Activated naive CD4-positive, alpha-beta T cell treated with anti-CD3 and anti-CD28 coated beads, Interleukin-2, amount 50 U/mL, for 24 hours (primary cell): ENCODE measurements around the gene NOX5.
"Not testable (repeated sequence)": the region's sequence is repeated elsewhere in the genome, so short reads cannot be mapped to it uniquely, and the experiment has no call there.

ENCODE experiments used
- H3K27ac Mint-ChIP-seq: one replicate; pipeline ENCODE4 v1.8.0; 2021; ENCODE audit warnings: mild to moderate bottlenecking, mixed read lengths
- H3K27me3 Mint-ChIP-seq: one replicate; pipeline ENCODE4 v1.8.0; 2021; ENCODE audit warnings: mixed read lengths
- H3K36me3 Mint-ChIP-seq: one replicate; pipeline ENCODE4 v1.8.0; 2021; ENCODE audit warnings: mixed read lengths
- H3K4me1 Mint-ChIP-seq: one replicate; pipeline ENCODE4 v1.8.0; 2021; ENCODE audit warnings: mixed read lengths
- H3K4me3 Mint-ChIP-seq: one replicate; pipeline ENCODE4 v1.8.0; 2021; ENCODE audit warnings: mild to moderate bottlenecking, mixed read lengths
- H3K9me3 Mint-ChIP-seq: one replicate; pipeline ENCODE4 v1.8.0; 2021; ENCODE audit warnings: mixed read lengths

NOX5 gene

GRCh38 chr15:69049976-69050375, 35.5 kb downstream of the NOX5 start:
- Mint-ChIP-seq H3K9me3 (no peaks in the 10 kb centered on the region), H3K27me3 (peaks cover 6% of the 10 kb centered on the region), H3K4me1 (no peaks in the 10 kb centered on the region), H3K27ac (no peak overlapping the region), H3K36me3 (no peaks in the 10 kb centered on the region), H3K4me3 (no peak overlapping the region)

GRCh38 chr15:69055251-69055650, 40.8 kb downstream of the NOX5 start:
- H3K4me1 Mint-ChIP-seq: peaks cover 14% of the 10 kb centered on the region
- H3K27ac Mint-ChIP-seq: no peak overlapping the region
- no peaks in the 10 kb centered on the region for H3K9me3 Mint-ChIP-seq

GRCh38 chr15:69056365-69056764, 41.9 kb downstream of the NOX5 start:
- no peaks in the 10 kb centered on the region for H3K9me3 Mint-ChIP-seq

More at GRCh38 chr15:69055251-69055650, 40.8 kb downstream of the NOX5 start:
- Mint-ChIP-seq H3K4me3 (no peak overlapping the region), H3K27me3 (peaks cover 6% of the 10 kb centered on the region), H3K36me3 (no peaks in the 10 kb centered on the region)

GRCh38 chr15:69058830-69059556, 44.5 kb downstream of the NOX5 start:
- Mint-ChIP-seq H3K27me3 (peaks cover 5% of the 10 kb centered on the region), H3K4me3 (peak overlapping the region; percentile 13), H3K27ac (no peak overlapping the region), H3K4me1 (peaks cover 28% of the 10 kb centered on the region), H3K9me3 (no peaks in the 10 kb centered on the region), H3K36me3 (no peaks in the 10 kb centered on the region)

More at GRCh38 chr15:69056365-69056764, 41.9 kb downstream of the NOX5 start:
- H3K4me1 Mint-ChIP-seq: peaks cover 26% of the 10 kb centered on the region
- H3K27me3 Mint-ChIP-seq: peaks cover 6% of the 10 kb centered on the region
- no peak overlapping the region for H3K27ac Mint-ChIP-seq
- no peaks in the 10 kb centered on the region for H3K36me3 Mint-ChIP-seq
- no peak overlapping the region for H3K4me3 Mint-ChIP-seq

GRCh38 chr15:69059557-69059943, 45.1 kb downstream of the NOX5 start:
- Mint-ChIP-seq H3K27me3 (peaks cover 2% of the 10 kb centered on the region), H3K4me3 (no peak overlapping the region), H3K4me1 (peaks cover 28% of the 10 kb centered on the region), H3K9me3 (no peaks in the 10 kb centered on the region), H3K36me3 (no peaks in the 10 kb centered on the region), H3K27ac (no peak overlapping the region)

GRCh38 chr15:69060041-69060481, 45.6 kb downstream of the NOX5 start:
- Mint-ChIP-seq H3K9me3 (no peaks in the 10 kb centered on the region), H3K4me3 (no peak overlapping the region), H3K4me1 (peaks cover 28% of the 10 kb centered on the region), H3K27ac (peak overlapping the region; percentile 73), H3K36me3 (no peaks in the 10 kb centered on the region), H3K27me3 (no peaks in the 10 kb centered on the region)

GRCh38 chr15:69060744-69061143, 46.2 kb downstream of the NOX5 start:
- Mint-ChIP-seq H3K4me3 (no peak overlapping the region), H3K36me3 (no peaks in the 10 kb centered on the region), H3K9me3 (no peaks in the 10 kb centered on the region), H3K27me3 (no peaks in the 10 kb centered on the region), H3K4me1 (peaks cover 28% of the 10 kb centered on the region), H3K27ac (no peak overlapping the region)

- Mint-ChIP-seq H3K9me3 (no peaks in the 10 kb centered on the region), H3K27ac (no peak overlapping the region), H3K36me3 (no peaks in the 10 kb centered on the region), H3K4me1 (peaks cover 28% of the 10 kb centered on the region), H3K4me3 (no peak overlapping the region), H3K27me3 (no peaks in the 10 kb centered on the region)
These were observed 46.9 kb downstream of the NOX5 start for GRCh38 chr15:69061414-69061842.

- Mint-ChIP-seq H3K4me1 (peaks cover 20% of the 10 kb centered on the region), H3K9me3 (no peaks in the 10 kb centered on the region), H3K4me3 (no peak overlapping the region), H3K27ac (no peak overlapping the region), H3K27me3 (no peaks in the 10 kb centered on the region), H3K36me3 (no peaks in the 10 kb centered on the region)
These were observed 50.2 kb downstream of the NOX5 start for GRCh38 chr15:69064649-69065048.

GRCh38 chr15:69066007-69066995, 51.8 kb downstream of the NOX5 start:
- H3K27ac Mint-ChIP-seq: no peak overlapping the region
- H3K36me3 Mint-ChIP-seq: no peaks in the 10 kb centered on the region

GRCh38 chr15:69067296-69067695, 52.8 kb downstream of the NOX5 start:
- no peak overlapping the region for H3K4me3 Mint-ChIP-seq
- no peaks in the 10 kb centered on the region for H3K9me3 Mint-ChIP-seq
- H3K27me3 Mint-ChIP-seq: peaks cover 7% of the 10 kb centered on the region
- no peaks in the 10 kb centered on the region for H3K36me3 Mint-ChIP-seq
- no peaks in the 10 kb centered on the region for H3K4me1 Mint-ChIP-seq
- no peak overlapping the region for H3K27ac Mint-ChIP-seq

More at GRCh38 chr15:69066007-69066995, 51.8 kb downstream of the NOX5 start:
- no peaks in the 10 kb centered on the region for H3K27me3 Mint-ChIP-seq
- H3K4me3 Mint-ChIP-seq: no peak overlapping the region
- peaks cover 3% of the 10 kb centered on the region for H3K4me1 Mint-ChIP-seq
- no peaks in the 10 kb centered on the region for H3K9me3 Mint-ChIP-seq

GRCh38 chr15:69068157-69068556, 53.7 kb downstream of the NOX5 start:
- no peaks in the 10 kb centered on the region for H3K4me1 Mint-ChIP-seq
- H3K27me3 Mint-ChIP-seq: peaks cover 9% of the 10 kb centered on the region
- H3K9me3 Mint-ChIP-seq: no peaks in the 10 kb centered on the region
- H3K36me3 Mint-ChIP-seq: no peaks in the 10 kb centered on the region
- H3K27ac Mint-ChIP-seq: no peak overlapping the region
- H3K4me3 Mint-ChIP-seq: no peak overlapping the region

GRCh38 chr15:69069290-69069689, 54.8 kb downstream of the NOX5 start:
- H3K27ac Mint-ChIP-seq, H3K36me3 Mint-ChIP-seq, H3K4me3 Mint-ChIP-seq, H3K9me3 Mint-ChIP-seq, H3K4me1 Mint-ChIP-seq: not testable (repeated sequence)
- H3K27me3 Mint-ChIP-seq: peaks cover 16% of the 10 kb centered on the region

GRCh38 chr15:69069996-69070395, 55.5 kb downstream of the NOX5 start:
- peaks cover 20% of the 10 kb centered on the region for H3K27me3 Mint-ChIP-seq

GRCh38 chr15:69070396-69070795, 55.9 kb downstream of the NOX5 start:
- no peaks in the 10 kb centered on the region for H3K36me3 Mint-ChIP-seq
- peaks cover 24% of the 10 kb centered on the region for H3K27me3 Mint-ChIP-seq
- H3K9me3 Mint-ChIP-seq: no peaks in the 10 kb centered on the region
- no peak overlapping the region for H3K4me3 Mint-ChIP-seq
- peaks cover 8% of the 10 kb centered on the region for H3K4me1 Mint-ChIP-seq
- no peak overlapping the region for H3K27ac Mint-ChIP-seq

More at GRCh38 chr15:69069996-69070395, 55.5 kb downstream of the NOX5 start:
- Mint-ChIP-seq H3K27ac (no peak overlapping the region), H3K4me3 (no peak overlapping the region), H3K4me1 (peaks cover 8% of the 10 kb centered on the region), H3K36me3 (no peaks in the 10 kb centered on the region), H3K9me3 (no peaks in the 10 kb centered on the region)

- no peaks in the 10 kb centered on the region for H3K36me3 Mint-ChIP-seq
- H3K9me3 Mint-ChIP-seq: no peaks in the 10 kb centered on the region
- H3K4me3 Mint-ChIP-seq: no peak overlapping the region
- no peak overlapping the region for H3K27ac Mint-ChIP-seq
- H3K27me3 Mint-ChIP-seq: peaks cover 32% of the 10 kb centered on the region
- H3K4me1 Mint-ChIP-seq: peaks cover 8% of the 10 kb centered on the region
These were observed 56.8 kb downstream of the NOX5 start for GRCh38 chr15:69071260-69071659.
